Right lobe of liver (tissue), 4 donors: ENCODE data around the gene TECPR2.

Experiments
- POLR2A ChIP-seq: fragments of 450-650 bp; IDR thresholded peaks from one replicate; pipeline ENCODE4 v1.6.1; 2017; ENCODE audit warnings: antibody characterized with exemption, mild to moderate bottlenecking
- TF ChIP-seq, protein P1 (sequence below), 4 donors: fragments of 200-600 bp in 3 of 4; fragments of 450-650 bp in 1 of 4; IDR thresholded peaks; one replicate each; pipeline versions ENCODE4 v1.5.1 to v1.8.0; 2016 to 2022; ENCODE audit warnings: antibody characterized with exemption in 4 of 4, mild to moderate bottlenecking in 2 of 4
- donor health status: DM: no; HTN: no; CAD: no.
- donor health status: DM: no; HTN: no; CAD: no.
- donor health status: DM: no; HTN: yes; CAD: no.

DNA sequence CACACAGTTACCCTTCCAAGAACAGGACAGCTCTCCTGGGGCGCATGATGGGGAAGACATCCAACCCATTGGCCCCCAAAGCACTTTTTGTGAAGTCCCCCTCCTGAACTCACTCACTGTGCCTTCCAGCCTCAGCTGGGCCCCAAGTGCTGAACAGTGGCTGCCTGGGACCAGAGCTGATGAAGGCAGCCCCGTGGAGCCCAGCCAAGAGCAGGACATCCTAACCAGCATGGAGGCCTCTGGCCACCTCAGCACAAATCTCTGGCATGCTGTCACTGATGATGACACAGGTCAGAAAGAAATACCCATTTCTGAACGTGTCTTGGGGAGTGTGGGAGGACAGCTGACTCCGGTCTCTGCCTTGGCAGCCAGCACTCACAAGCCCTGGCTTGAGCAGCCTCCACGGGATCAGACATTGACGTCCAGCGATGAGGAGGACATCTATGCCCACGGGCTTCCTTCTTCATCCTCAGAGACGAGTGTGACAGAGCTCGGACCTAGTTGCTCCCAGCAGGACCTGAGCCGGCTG, 72.0 kb downstream of the TECPR2 start:
- TF ChIP-seq, protein P1, sequence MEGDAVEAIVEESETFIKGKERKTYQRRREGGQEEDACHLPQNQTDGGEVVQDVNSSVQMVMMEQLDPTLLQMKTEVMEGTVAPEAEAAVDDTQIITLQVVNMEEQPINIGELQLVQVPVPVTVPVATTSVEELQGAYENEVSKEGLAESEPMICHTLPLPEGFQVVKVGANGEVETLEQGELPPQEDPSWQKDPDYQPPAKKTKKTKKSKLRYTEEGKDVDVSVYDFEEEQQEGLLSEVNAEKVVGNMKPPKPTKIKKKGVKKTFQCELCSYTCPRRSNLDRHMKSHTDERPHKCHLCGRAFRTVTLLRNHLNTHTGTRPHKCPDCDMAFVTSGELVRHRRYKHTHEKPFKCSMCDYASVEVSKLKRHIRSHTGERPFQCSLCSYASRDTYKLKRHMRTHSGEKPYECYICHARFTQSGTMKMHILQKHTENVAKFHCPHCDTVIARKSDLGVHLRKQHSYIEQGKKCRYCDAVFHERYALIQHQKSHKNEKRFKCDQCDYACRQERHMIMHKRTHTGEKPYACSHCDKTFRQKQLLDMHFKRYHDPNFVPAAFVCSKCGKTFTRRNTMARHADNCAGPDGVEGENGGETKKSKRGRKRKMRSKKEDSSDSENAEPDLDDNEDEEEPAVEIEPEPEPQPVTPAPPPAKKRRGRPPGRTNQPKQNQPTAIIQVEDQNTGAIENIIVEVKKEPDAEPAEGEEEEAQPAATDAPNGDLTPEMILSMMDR (IDR thresholded peaks at IDR 0.05): no peak
- no peak for TF ChIP-seq POLR2A
